G401 (cell line): ENCODE measurements around the gene PRR29. TPM values are rescaled to one million over a fixed set of nuclear protein-coding genes. Genes with fewer than 3 reads are reported as not detected.
A peak's percentile ranks its signal among the peaks of the same experiment; 100 is the strongest.

ENCODE experiments used
- DNase-seq: peaks from one replicate; pipeline ENCODE4 v3.0.0-alpha.2; 2015; ENCODE audit warnings: low spot score
- in situ Hi-C: cut with HindIII; loops from 2 replicates; pipeline ENCODE4 v1.10.0; 2016; ENCODE audit warnings: low sequenced_read_pairs, mixed read lengths
- total RNA-seq: library from RNA; depleted of rRNA; stranded (reverse); fragments of >200 nt; shearing (Covaris generic); gene quantifications from 2 replicates; pipeline ENCODE4 v1.2.3, GENCODE V29; 2014; rRNA removed

The PRR29 gene
- total RNA-seq, 1 experiment from 2014 or later: 3.1 TPM

DNA sequence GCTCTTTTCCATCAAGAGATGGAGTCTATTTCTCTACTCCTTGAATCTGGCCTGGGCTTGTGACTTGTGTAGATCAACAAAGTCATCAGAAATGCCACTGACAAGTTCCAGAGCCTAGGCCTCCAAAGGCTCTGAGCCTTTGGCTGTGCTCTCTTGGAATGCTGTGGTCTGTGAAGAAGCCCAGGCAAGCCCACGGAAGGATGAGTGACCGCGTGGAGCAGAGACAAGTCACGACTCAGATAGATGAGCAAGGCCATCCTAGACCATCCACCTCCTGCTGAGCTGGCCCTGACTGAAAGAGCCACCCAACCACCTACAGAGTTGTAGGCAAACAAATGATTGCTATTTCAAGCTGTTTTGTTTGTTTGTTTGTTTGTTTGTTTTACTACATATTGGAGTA, 33.9 kb downstream of the PRR29 start:
- in situ Hi-C loops: no loop called here
- DNase-seq: no peak

GRCh38 chr17:64036198-64036922, 38.2 kb downstream of the PRR29 start:
- in situ Hi-C loops: no loop called here
- no peak for DNase-seq

GRCh38 chr17:64037180-64037579, 39.0 kb downstream of the PRR29 start:
- DNase-seq: no peak
- in situ Hi-C loops: no loop called here

GRCh38 chr17:64037802-64038201, 39.7 kb downstream of the PRR29 start:
- in situ Hi-C loops: no loop called here
- no peak for DNase-seq

- DNase-seq: no peak
- in situ Hi-C loops: no loop called here
Measured at GRCh38 chr17:64038331-64039105, 40.4 kb downstream of the PRR29 start.

DNA sequence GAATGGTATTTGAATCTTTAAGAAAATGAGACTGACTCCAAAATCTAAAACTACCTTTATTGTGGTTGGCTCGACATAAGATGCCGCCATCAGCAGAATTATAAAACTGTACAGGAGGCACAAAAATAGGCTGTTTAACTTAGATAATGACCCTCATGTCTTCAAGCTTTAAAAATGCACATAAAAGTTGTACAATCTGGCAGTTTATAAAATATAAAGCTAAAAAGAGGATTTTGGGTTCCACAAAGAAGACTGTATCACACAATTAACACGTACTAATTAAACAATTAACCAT, 40.9 kb downstream of the PRR29 start:
- in situ Hi-C loops: no loop called here
- no peak for DNase-seq

- in situ Hi-C loops: no loop called here
- DNase-seq: no peak
Measured at GRCh38 chr17:64040206-64040605, 42.1 kb downstream of the PRR29 start.

DNA sequence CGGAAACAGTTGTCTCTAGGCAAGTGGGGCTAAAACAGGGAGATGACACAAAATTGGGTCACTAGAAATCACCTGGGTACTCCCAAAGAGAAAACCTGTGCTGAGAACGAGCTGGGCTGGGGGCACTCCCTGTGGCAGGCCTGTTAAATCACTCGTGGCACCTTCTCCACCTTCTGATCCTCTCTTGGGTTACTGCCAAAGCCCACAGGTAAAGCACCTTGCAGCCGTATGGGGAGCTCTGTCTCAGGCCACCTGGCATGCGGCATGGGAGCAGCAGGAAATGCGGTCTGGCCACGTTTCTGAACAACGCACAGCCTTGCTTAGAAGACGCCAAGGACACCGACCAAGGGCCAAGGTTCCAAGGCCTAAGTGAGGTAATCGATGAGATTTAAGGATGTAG, 43.8 kb downstream of the PRR29 start:
- in situ Hi-C loops: no loop called here

DNA sequence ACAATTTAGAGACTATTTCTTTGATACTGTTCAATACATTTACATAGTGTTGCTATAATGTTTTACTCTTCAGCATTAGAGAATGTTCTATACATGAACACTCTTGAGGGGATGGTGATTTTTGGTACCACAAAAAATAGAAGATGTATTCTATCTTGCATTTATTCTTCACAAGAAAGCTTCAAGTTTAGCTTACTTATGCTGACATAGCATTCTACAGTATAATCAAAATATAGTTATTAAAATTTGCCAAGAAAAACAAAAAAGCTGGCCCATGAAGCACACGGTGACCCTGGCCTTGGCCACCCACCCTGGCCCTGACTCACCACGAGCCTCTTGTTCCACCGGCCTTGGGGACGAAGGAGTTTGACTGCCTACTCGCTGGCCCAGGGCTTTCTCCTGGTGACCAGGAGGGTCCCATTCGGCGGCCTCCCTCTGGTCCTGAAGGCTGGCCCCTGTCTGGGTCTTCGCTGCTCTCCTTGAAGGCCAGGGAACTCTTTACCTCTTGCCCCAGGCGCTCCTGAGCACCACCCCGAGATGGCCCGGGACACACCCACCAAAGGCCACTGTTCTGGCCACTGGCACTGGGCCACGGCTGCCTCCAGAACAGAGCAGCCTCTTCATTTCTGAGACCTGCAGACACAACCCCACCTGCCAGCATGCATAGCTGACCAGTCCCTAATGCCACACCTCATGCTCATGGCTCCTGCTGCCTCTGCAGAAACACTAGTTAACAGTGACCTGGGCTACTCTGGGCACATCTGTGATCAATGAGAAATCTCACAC, 44.7 kb downstream of the PRR29 start:
- in situ Hi-C loops: no loop called here

More for the DNA sequence above, 43.8 kb downstream of the PRR29 start:
- peak; percentile 19 for DNase-seq

DNA sequence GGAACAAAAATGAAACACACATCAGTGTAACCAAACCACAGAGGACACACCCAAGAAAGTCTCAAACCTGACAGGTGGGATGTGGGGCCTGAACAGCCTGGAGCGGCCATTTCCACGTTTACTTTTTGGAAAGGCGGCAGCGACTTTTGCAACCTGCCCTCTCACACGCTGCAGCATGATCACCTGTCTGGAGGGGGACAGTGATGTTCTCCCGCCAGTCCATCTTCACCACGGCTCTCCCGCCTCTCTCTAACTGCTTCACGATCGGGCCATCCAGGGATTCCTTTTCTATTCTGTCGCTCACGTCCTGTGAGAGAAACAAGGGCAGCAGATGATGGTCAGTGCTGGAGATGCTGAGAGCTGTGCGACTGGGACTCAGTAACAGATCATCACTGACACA, 47.0 kb downstream of the PRR29 start:
- in situ Hi-C loops: no loop called here
- no peak for DNase-seq

More for the DNA sequence above, 44.7 kb downstream of the PRR29 start:
- DNase-seq: no peak

DNA sequence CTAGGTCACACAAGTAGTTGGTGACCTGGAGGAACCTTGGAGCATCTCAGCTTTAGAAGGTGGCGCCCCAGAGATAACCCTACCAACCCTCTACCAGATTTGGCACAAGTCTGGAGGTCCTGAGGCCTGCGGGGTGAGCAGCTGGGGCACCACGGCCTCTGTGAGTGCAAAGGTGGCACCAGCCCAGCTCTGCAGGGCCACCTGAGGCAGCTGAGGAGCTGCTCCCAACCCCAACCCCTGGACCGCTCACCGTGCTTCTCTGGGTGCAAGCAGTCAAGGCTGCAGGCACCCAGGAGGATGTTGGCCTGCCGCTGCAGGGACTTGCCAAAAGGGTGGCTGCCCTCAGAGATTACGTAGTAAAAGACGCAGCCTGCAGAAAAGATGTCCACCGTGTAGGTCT, 50.7 kb downstream of the PRR29 start:
- no peak for DNase-seq
- in situ Hi-C loops: no loop called here

GRCh38 chr17:64051153-64051552, 53.0 kb downstream of the PRR29 start:
- in situ Hi-C loops: no loop called here
- DNase-seq: no peak

DNA sequence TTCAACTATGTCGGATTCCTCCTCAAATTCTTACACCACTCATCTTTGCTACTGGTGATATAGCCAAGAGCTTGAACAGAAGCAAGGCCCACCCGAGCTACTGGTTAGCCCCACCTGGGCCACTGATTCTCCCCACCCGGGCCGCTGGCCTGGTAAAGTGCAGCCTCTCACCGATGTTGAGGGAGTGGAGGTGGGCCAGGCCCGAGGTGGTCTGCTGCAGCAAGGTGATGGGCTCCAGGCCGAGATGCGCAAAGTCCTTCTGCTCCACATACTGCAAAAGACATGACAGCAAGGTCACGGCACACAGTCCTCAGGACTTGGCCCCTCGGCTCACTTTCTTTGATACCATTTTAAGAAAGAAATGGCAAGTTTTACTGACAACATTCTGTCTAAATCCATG, 55.0 kb downstream of the PRR29 start:
- no peak for DNase-seq
- in situ Hi-C loops: no loop called here

Other genes with a start within 250 kb of the PRR29 start
- 32.4 and 52.8 TPM in 2 replicates for gene CCDC47, start 224.8 kb upstream of the PRR29 start, total RNA-seq
- 28.1 and 52.8 TPM in 2 replicates for gene DDX42, start 224.2 kb upstream of the PRR29 start, total RNA-seq
- 114 and 133 TPM in 2 replicates for gene PSMC5, start 170.9 kb upstream of the PRR29 start, total RNA-seq
- gene FTSJ3, start 170.7 kb upstream of the PRR29 start, total RNA-seq: 58.2 and 71.0 TPM in 2 replicates
- 128 and 144 TPM in 2 replicates for gene SMARCD2, start 155.7 kb upstream of the PRR29 start, total RNA-seq
- gene CSH2, start 124.7 kb upstream of the PRR29 start, total RNA-seq: not detected in 2 replicates
- gene GH2, start 116.4 kb upstream of the PRR29 start, total RNA-seq: not detected in 2 replicates
- gene CSH1, start 101.8 kb upstream of the PRR29 start, total RNA-seq: not detected in 2 replicates
- gene CSHL1, start 87.1 kb upstream of the PRR29 start, total RNA-seq: not detected in 2 replicates
- not detected in 2 replicates for gene GH1, start 79.5 kb upstream of the PRR29 start, total RNA-seq
- 1.3 TPM in 1 of 2 replicates, not detected in the other for gene CD79B, start 66.0 kb upstream of the PRR29 start, total RNA-seq
- not detected in 2 replicates for gene SCN4A, start 25.4 kb upstream of the PRR29 start, total RNA-seq
- gene ICAM2, start 22.3 kb downstream of the PRR29 start, total RNA-seq: not detected in 2 replicates
- gene ERN1, start 131.8 kb downstream of the PRR29 start, total RNA-seq: 3.1 and 3.8 TPM in 2 replicates